Hematopoietic multipotent progenitor cell treated with erythropoietin and hydrocortisone succinate and interleukin-3 and kit ligand, for 15 days (in vitro differentiated cells): Measurements from ENCODE around the gene YRDC.

Source experiments
- DNase-seq: peaks from one replicate; pipeline ENCODE4 v3.0.0-alpha.2; 2015; ENCODE audit warnings: low spot score

Gene YRDC, protein sequence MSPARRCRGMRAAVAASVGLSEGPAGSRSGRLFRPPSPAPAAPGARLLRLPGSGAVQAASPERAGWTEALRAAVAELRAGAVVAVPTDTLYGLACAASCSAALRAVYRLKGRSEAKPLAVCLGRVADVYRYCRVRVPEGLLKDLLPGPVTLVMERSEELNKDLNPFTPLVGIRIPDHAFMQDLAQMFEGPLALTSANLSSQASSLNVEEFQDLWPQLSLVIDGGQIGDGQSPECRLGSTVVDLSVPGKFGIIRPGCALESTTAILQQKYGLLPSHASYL

DNA sequence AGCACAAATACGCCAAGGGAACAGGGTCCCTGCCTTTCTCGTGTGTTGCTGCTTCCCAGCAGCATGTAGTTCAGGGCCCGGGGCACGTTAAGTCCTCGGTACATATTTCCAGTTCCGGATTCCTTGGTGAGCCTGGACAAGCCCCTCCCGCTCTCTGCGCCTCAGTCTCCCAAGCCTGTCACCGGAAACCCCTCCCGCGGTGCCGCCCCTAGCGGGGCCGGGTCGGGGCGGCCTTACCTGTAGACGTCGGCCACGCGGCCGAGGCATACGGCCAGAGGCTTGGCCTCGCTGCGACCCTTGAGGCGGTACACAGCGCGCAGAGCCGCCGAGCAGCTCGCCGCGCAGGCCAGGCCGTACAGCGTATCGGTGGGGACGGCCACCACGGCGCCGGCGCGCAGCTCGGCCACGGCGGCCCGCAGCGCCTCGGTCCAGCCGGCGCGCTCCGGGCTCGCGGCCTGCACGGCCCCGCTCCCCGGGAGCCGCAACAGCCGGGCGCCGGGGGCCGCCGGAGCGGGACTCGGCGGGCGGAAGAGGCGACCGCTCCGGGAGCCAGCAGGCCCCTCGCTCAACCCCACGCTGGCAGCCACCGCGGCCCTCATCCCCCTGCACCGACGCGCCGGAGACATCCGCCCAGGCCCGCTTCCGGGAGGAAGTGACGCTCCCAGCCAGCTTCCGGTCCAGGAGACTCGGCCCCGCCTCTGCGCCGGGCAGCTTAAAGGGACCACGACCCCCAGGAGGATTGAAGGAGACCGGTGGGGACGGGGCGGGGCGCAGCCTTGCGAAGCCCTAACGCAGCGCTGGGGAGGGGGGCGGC is at the start of gene YRDC, which contains the start of gene C1orf122:
TSS of gene YRDC (minus strand) at position 654 of the 814 bp plus-strand sequence. CDS start at position 626, 28 bp downstream.
TSS of gene C1orf122 (plus strand) at position 236 of the 814 bp plus-strand sequence. CDS start 615 bp downstream, outside the sequence.
- peak; percentile 88 for DNase-seq

- DNase-seq, result no peak
These were observed 46.4 kb upstream of the YRDC start for GRCh38 chr1:37854406-37854805.

- DNase-seq, result no peak
These were observed 45.1 kb upstream of the YRDC start for GRCh38 chr1:37853157-37853556.

DNA sequence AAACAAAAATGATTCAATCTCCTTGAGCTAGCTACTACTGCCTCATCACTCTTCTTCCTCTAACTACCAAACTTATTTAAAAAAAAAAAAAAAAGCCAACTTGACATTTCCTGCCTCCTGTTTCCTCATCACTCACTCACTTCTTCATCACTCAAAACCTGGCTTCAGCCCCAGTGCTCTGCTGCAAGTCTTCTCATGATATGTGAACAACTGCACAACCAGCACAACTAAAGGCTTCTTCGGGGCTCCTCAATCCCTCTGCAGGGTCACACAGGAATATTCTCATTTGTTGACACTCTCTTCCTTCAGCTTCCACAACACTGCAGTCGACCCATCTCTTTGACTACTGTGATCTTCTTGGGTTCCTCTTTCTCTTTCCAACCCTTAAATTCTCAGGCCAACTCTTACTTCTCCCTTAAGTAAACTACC is 43.8 kb upstream of the YRDC start:
- no peak for DNase-seq

DNA sequence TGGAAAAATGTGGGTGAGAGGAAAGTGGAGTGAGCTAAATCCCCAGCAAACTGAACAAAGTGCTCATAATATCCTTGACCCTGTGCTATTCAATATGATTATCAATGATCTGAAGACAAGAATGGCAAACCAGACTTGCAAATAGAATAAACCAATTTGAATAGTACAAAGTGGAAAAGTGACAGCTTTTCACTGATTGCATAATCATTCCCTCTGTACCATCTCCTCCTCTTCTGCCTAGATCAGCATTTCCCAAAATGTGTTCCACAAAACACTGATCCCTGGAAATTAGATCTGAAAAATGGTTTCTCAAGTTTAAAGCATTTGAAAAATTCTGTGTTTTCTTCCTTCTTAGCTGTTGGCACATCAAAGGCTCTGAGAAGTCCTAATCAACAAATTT is 43.3 kb upstream of the YRDC start:
- no peak for DNase-seq

DNA sequence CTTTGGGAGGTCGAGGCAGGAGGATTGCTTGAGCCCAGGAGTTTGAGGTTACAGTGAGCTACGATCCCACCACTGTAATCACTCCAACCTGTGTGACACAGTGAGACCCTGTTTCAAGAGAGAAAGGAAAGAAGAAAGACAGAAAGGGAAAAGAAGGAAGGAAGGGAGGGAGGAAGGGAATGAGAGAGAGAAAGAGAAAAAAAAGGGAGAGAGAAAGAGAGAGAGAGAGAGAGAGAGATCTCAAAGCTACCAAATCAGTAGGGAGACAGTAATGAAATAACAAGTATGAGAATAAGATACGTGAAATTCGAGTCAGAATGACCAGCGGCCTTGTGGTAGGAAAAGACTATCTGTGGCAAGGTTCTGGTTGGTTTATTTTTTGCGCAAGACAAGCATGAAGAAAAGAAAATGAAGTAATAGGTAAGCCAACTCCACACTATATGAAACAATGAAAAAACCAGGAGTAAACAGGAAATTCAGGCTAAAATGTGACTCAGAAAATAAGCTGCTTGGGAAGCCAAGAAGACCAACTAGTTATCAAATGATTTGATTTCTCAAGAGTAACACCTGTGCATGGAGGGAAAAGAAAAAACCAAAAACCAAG is 42.4 kb upstream of the YRDC start:
- DNase-seq, result no peak

GRCh38 chr1:37849480-37849879 is 41.5 kb upstream of the YRDC start:
- DNase-seq, result no peak

GRCh38 chr1:37846647-37847339 is 38.8 kb upstream of the YRDC start:
- no peak for DNase-seq

- no peak for DNase-seq
These were observed 37.8 kb upstream of the YRDC start for GRCh38 chr1:37845786-37846185.

GRCh38 chr1:37845049-37845646 is 37.1 kb upstream of the YRDC start:
- no peak for DNase-seq

DNA sequence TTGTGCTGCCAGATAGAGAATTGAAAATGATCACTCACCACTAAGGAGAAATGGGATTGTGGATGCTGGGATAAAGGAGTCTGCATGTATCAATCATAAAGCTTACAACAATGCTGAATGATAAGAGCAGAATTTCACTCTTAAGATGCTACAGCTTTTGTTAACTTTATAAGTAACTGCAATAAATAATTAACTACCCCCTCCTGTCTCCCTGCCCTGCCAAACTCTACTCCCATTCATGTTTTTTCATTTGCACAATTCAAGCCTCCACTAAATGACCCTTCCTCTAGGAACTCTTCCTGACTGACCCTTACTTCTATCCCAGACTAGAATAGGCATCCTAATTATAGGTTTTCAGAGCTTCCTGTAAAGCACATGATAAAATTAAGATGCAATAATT is 36.5 kb upstream of the YRDC start:
- no peak for DNase-seq

DNA sequence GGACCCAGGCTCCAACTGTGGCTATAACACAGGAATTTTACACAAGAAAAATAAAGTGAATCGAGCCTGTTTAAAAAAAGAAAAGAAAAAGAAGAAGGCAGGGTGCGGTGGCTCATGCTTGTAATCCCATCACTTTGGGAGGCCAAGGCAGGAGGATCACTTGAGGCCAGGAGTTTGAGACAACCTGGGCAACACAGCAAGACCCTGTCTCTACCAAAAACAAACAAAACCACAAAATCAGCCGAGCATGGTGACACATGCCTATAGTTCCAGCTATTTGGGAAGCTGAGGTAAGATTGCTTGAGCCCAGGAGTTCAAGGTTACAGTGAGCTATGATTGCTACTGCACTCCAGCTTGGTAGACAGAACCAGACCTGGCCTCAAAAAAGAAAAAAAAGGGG is 33.6 kb upstream of the YRDC start:
- no peak for DNase-seq

- no peak for DNase-seq
These were observed 32.7 kb upstream of the YRDC start for GRCh38 chr1:37840711-37841110.

GRCh38 chr1:37839676-37840075 is 31.7 kb upstream of the YRDC start:
- no peak for DNase-seq

GRCh38 chr1:37836788-37837187 is 28.8 kb upstream of the YRDC start:
- DNase-seq, result no peak

GRCh38 chr1:37831809-37832208 is 23.8 kb upstream of the YRDC start:
- DNase-seq, result no peak

- DNase-seq, result no peak
These were observed 23.1 kb upstream of the YRDC start for GRCh38 chr1:37831109-37831508.

GRCh38 chr1:37828410-37829074 is 20.5 kb upstream of the YRDC start:
- no peak for DNase-seq

- no peak for DNase-seq
These were observed 17.5 kb upstream of the YRDC start for GRCh38 chr1:37825506-37825905.

- no peak for DNase-seq
These were observed 16.0 kb upstream of the YRDC start for GRCh38 chr1:37824001-37824400.
